Trophoblast cell (in vitro differentiated cells and primary cell): ENCODE data around the gene SHISA7.

Experiments used
- DNase-seq, 2 donors: peaks; one replicate each; pipeline ENCODE4 v3.0.0-alpha.2; 2016
- H2AFZ ChIP-seq: 2 replicates; pipeline ENCODE4 v1.6.1; 2013; ENCODE audit warnings: low read length, moderate library complexity, mild to moderate bottlenecking; ENCODE audit not compliant: insufficient read depth, poor library complexity
- H2AK5ac ChIP-seq: 2 replicates; pipeline ENCODE4 v1.6.1; 2013; ENCODE audit warnings: mild to moderate bottlenecking, low read length
- H2BK120ac ChIP-seq: 2 replicates; pipeline ENCODE4 v1.6.1; 2013; ENCODE audit warnings: low read length, mild to moderate bottlenecking, moderate library complexity; ENCODE audit not compliant: insufficient read depth, poor library complexity
- H2BK12ac ChIP-seq: 2 replicates; pipeline ENCODE4 v1.6.1; 2013; ENCODE audit warnings: mild to moderate bottlenecking, low read length, moderate library complexity
- H2BK5ac ChIP-seq: 2 replicates; pipeline ENCODE4 v1.6.1; 2013; ENCODE audit warnings: low read length, low read depth, moderate library complexity, mild to moderate bottlenecking; ENCODE audit not compliant: poor library complexity
- H3K14ac ChIP-seq: 2 replicates; pipeline ENCODE4 v1.6.1; 2013; ENCODE audit warnings: mild to moderate bottlenecking, low read length
- H3K18ac ChIP-seq: 2 replicates; pipeline ENCODE4 v1.6.1; 2013; ENCODE audit warnings: mild to moderate bottlenecking, low read length
- H3K23ac ChIP-seq: 2 replicates; pipeline ENCODE4 v1.6.1; 2013; ENCODE audit warnings: low read length
- H3K27ac ChIP-seq: 2 replicates; pipeline ENCODE4 v1.5.1; 2013; ENCODE audit warnings: low read depth, mild to moderate bottlenecking, inconsistent platforms, low read length, moderate library complexity
- H3K27me3 ChIP-seq: 2 replicates; pipeline ENCODE4 v1.6.1; 2013; ENCODE audit warnings: inconsistent platforms, mild to moderate bottlenecking, low read length, moderate library complexity; ENCODE audit not compliant: insufficient read depth
- H3K36me3 ChIP-seq, 2 experiments: 1 replicate in 1 of 2; 2 replicates in 1 of 2; pipeline ENCODE4 v1.6.1; 2013; ENCODE audit warnings: low read length in 2 of 2, mild to moderate bottlenecking in 2 of 2, moderate library complexity in 1 of 2; ENCODE audit not compliant: insufficient read depth in 2 of 2, control insufficient read depth in 1 of 2
- H3K4ac ChIP-seq: 2 replicates; pipeline ENCODE4 v1.6.1; 2013; ENCODE audit warnings: low read depth, mild to moderate bottlenecking, low read length, moderate library complexity
- H3K4me1 ChIP-seq, 2 experiments: 1 replicate in 1 of 2; 2 replicates in 1 of 2; pipeline ENCODE4 v1.6.1; 2013; ENCODE audit warnings: low read length in 2 of 2, mild to moderate bottlenecking in 2 of 2, moderate library complexity in 1 of 2; ENCODE audit not compliant: insufficient read depth in 2 of 2, control insufficient read depth in 1 of 2
- H3K4me2 ChIP-seq: 2 replicates; pipeline ENCODE4 v1.6.1; 2013; ENCODE audit warnings: inconsistent platforms, mild to moderate bottlenecking, low read length, moderate library complexity
- H3K4me3 ChIP-seq: 2 replicates; pipeline ENCODE4 v1.5.1; 2013; ENCODE audit warnings: mild to moderate bottlenecking, low read depth, low read length, inconsistent platforms
- H3K79me1 ChIP-seq: one replicate; pipeline ENCODE4 v1.6.1; 2013; ENCODE audit warnings: low read length
- H3K79me2 ChIP-seq: 2 replicates; pipeline ENCODE4 v1.6.1; 2013; ENCODE audit warnings: low read length, mild to moderate bottlenecking; ENCODE audit not compliant: control insufficient read depth, insufficient read depth, poor library complexity
- H3K9ac ChIP-seq: 2 replicates; pipeline ENCODE4 v1.6.1; 2013; ENCODE audit warnings: mild to moderate bottlenecking, low read length
- H3K9me3 ChIP-seq: 2 replicates; pipeline ENCODE4 v1.6.1; 2013; ENCODE audit warnings: low read depth, mild to moderate bottlenecking, control low read depth, inconsistent platforms, low read length; ENCODE audit not compliant: insufficient read depth
- H4K12ac ChIP-seq: 2 replicates; pipeline ENCODE4 v1.6.1; 2013; ENCODE audit warnings: low read depth, mild to moderate bottlenecking, low read length, moderate library complexity
- H4K8ac ChIP-seq: 2 replicates; pipeline ENCODE4 v1.6.1; 2013; ENCODE audit warnings: low read depth, mild to moderate bottlenecking, low read length, moderate library complexity
- H4K91ac ChIP-seq: one replicate; pipeline ENCODE4 v1.6.1; 2013; ENCODE audit warnings: low read depth, mild to moderate bottlenecking, low read length, moderate library complexity
- WGBS: extraction: QIAGEN DNeasy Blood & Tissue Kit; methylation state at CpG from one replicate; pipeline ENCODE4 v1.1.7; 2013; ENCODE audit warnings: missing lambda C conversion rate; ENCODE audit not compliant: insufficient read length, insufficient coverage; ENCODE audit errors: extremely low coverage; 5-methylcytosine and 5-hydroxymethylcytosine counted together

The SHISA7 gene

GRCh38 chr19:55485439-55486011 is 42.4 kb upstream of the SHISA7 start:
- Histone ChIP-seq H2BK12ac (peak overlapping the region; percentile 86), H2AFZ (peak overlapping the region; percentile 60), H3K4me3 (peak overlapping the region; percentile 80), H3K4me2 (peak overlapping the region; percentile 89), H4K8ac (peak overlapping the region; percentile 91), H3K4ac (peak overlapping the region; percentile 96), H3K14ac (peak overlapping the region; percentile 95), H3K36me3 (peaks cover 22 to 26% of the 10 kb centered on the region in 2 experiments), H3K27me3 (no peaks in the 10 kb centered on the region), H3K9ac (peak overlapping the region; percentile 86), H3K23ac (no peak overlapping the region), H3K4me1 (peaks cover 47 to 49% of the 10 kb centered on the region in 2 experiments), H2BK120ac (peak overlapping the region; percentile 95), H3K79me1 (peaks cover 49% of the 10 kb centered on the region), H2BK5ac (peak overlapping the region; percentile 94), H3K79me2 (peaks cover 24% of the 10 kb centered on the region), H4K12ac (peak overlapping the region; percentile 88), H2AK5ac (peak overlapping the region; percentile 98), H3K9me3 (peaks cover 1% of the 10 kb centered on the region), H4K91ac (peak overlapping the region; percentile 99), H3K27ac (peak overlapping the region; percentile 99), H3K18ac (peak overlapping the region; percentile 82)
- no CpG with 5 or more reads among the region's 18 CpGs for WGBS
- DNase-seq, result no peak

DNA sequence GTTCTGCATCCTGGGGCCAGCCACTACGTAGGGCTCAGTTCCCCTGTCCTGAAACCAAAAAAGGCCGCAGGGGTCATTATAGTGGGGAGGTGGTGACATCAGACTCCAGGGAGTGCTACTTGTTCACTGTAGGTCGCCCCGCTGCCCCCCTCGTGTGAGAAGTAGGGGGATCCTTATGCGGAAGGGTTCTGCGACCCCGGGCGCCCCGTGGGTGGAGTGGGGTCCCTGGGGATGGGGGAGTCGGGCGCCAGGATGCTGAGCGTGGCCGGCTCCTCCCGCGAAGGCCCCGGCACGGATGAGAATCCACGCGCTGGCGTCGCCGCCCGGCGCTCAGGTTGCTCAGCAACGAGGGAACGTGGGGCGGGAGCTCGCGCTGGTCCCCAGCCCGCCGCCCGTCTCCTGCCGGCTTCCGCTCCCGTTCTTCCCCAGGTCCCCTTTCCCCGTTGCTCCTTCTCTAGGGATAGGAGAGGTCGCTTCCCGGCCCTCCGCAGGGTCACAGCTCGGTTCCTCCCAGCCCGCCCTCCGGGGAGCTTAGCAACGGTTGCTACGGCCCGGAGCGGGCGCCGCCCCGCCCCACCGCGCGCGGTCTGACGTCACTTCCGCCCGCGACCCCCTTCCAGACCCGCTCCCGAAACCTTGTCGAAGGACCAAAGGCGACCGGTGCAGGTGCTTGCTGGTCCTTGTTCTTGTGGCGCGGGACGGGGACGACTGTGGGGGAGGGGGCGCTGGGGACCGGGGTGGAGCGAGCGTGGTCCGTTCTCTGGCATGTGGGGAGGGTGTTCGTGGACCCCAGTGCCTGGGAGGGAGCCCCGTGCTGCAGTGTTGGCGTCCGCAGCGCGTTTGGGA is 41.7 kb upstream of the SHISA7 start, which contains the start of gene NAT14:
NAT14 (plus strand) TSS at position 596 of the 846 bp plus-strand sequence. CDS start 521 bp downstream, outside the sequence.
- Histone ChIP-seq H3K9me3 (peaks cover 1% of the 10 kb centered on the region), H3K36me3 (peaks cover 22 to 26% of the 10 kb centered on the region in 2 experiments), H2BK120ac (peak within 1 kb of the TSS; percentile 95), H3K14ac (peak within 1 kb of the TSS; percentile 95), H3K79me1 (peaks cover 49% of the 10 kb centered on the region), H2AFZ (peak within 1 kb of the TSS; percentile 60), H3K4me2 (peak within 1 kb of the TSS; percentile 89), H2AK5ac (peak within 1 kb of the TSS; percentile 98), H4K12ac (peak within 1 kb of the TSS; percentile 88), H4K91ac (peak within 1 kb of the TSS; percentile 99), H3K4me3 (peak within 1 kb of the TSS; percentile 80), H3K27me3 (no peaks in the 10 kb centered on the region), H3K4me1 (peaks cover 45 to 49% of the 10 kb centered on the region in 2 experiments), H2BK5ac (peak within 1 kb of the TSS; percentile 94), H3K18ac (peak within 1 kb of the TSS; percentile 82), H3K27ac (peak within 1 kb of the TSS; percentile 99), H3K4ac (peak within 1 kb of the TSS; percentile 96), H2BK12ac (peak within 1 kb of the TSS; percentile 86), H3K9ac (peak within 1 kb of the TSS; percentile 86), H3K23ac (no peak within 1 kb of the TSS), H3K79me2 (peaks cover 24% of the 10 kb centered on the region), H4K8ac (peak within 1 kb of the TSS; percentile 91)
- DNase-seq, result peak; percentile 36 to 77
- WGBS, result no CpG with 5 or more reads among the region's 78 CpGs

DNA sequence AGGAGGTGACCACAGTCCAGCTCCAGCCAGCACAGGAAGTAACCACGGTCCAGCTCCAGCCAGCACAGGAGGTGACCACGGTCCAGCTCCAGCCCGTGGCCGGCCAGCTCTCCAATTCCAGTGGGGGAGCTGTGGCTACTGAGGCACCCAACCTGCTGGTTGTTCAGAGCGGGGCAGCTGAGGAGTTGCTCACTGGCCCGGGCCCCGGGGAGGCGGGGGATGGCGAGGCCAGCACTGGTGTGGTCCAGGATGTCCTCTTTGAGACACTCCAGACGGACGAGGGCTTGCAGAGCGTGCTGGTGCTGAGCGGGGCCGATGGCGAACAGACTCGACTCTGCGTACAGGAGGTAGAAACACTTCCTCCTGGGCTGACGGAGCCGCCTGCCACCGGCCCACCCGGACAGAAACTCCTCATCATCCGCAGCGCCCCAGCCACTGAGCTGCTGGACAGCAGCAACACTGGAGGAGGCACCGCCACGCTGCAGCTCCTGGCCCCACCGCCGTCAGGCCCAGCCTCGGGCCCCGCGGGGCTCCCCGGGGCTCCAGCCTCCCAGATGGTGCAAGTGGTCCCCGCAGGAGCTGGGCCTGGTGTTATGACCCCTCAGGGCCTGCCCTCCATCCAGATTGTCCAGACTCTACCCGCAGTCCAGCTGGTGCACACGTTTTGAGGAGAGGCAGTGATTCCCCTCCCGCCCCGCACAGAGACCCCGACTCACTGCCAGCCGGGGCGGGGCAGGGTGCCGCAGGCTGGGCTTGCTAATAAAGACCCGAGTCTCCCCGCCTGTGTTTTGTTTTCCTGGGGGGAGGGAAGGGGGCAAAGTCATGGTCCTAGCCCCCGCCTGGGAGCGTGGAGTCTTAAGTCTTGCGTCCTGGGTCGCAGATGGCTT is 40.8 kb upstream of the SHISA7 start:
- Histone ChIP-seq H3K4me3 (no peak overlapping the region), H3K9me3 (peaks cover 1% of the 10 kb centered on the region), H2BK12ac (peak overlapping the region; percentile 20), H4K12ac (no peak overlapping the region), H3K79me2 (peaks cover 22% of the 10 kb centered on the region), H3K36me3 (peaks cover 22 to 26% of the 10 kb centered on the region in 2 experiments), H3K27me3 (no peaks in the 10 kb centered on the region), H3K9ac (no peak overlapping the region), H4K8ac (peak overlapping the region; percentile 85), H3K18ac (peak overlapping the region; percentile 70), H3K14ac (peak overlapping the region; percentile 58), H2AFZ (no peak overlapping the region), H3K27ac (peak overlapping the region; percentile 35), H3K4ac (peak overlapping the region; percentile 16), H3K79me1 (peaks cover 41% of the 10 kb centered on the region), H3K4me1 (peaks cover 37 to 40% of the 10 kb centered on the region in 2 experiments), H3K23ac (no peak overlapping the region), H4K91ac (peak overlapping the region; percentile 99), H2BK120ac (peak overlapping the region; percentile 15), H2AK5ac (peak overlapping the region; percentile 56), H2BK5ac (peak overlapping the region; percentile 35), H3K4me2 (peak overlapping the region; percentile 89)
- no peak for DNase-seq
- no CpG with 5 or more reads among the region's 46 CpGs for WGBS
